ENCODE data around the gene SAMD9.
"Not testable (repeated sequence)": the region's sequence is repeated elsewhere in the genome, so short reads cannot be mapped to it uniquely, and the experiment has no call there.

Gene SAMD9

GRCh38 chr7:93117852-93118530 is at the start of gene SAMD9:
Gene SAMD9, minus strand, starts transcription at chr7:93117979. Its CDS starts 11,882 bp downstream, at chr7:93106097.
- DNase-seq (ENCODE audit: low spot score) = peak; percentile 37

- no peak for DNase-seq (ENCODE audit: low spot score)
Measured at GRCh38 chr7:93165447-93165846, 47.7 kb upstream of the SAMD9 start.

DNA sequence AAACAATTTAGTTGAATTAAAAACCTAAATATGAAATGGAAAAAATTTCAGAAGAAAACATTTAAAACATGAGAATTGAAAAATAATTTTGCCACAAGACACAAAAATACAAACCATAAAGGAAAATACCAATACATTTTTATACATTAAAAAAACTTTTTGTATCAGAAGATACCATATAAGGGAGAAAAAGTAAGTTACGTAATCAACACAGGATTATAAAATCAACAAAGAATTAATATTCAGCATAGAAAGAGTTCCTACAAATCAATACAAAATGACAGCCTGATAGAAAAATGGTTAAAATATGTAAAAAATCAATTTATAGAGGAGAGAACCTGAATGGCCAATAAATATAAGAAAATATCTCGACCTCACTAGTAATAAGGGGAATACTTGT is 47.0 kb upstream of the SAMD9 start:
- DNase-seq (ENCODE audit: low spot score) = no peak

GRCh38 chr7:93161181-93161762 is 43.5 kb upstream of the SAMD9 start:
- no peak for DNase-seq (ENCODE audit: low spot score)

- DNase-seq (ENCODE audit: low spot score) = no peak
Measured at GRCh38 chr7:93160410-93160809, 42.6 kb upstream of the SAMD9 start.

- DNase-seq (ENCODE audit: low spot score) = no peak
Measured at GRCh38 chr7:93159490-93159889, 41.7 kb upstream of the SAMD9 start.

- no peak for DNase-seq (ENCODE audit: low spot score)
Measured at GRCh38 chr7:93156884-93157283, 39.1 kb upstream of the SAMD9 start.

DNA sequence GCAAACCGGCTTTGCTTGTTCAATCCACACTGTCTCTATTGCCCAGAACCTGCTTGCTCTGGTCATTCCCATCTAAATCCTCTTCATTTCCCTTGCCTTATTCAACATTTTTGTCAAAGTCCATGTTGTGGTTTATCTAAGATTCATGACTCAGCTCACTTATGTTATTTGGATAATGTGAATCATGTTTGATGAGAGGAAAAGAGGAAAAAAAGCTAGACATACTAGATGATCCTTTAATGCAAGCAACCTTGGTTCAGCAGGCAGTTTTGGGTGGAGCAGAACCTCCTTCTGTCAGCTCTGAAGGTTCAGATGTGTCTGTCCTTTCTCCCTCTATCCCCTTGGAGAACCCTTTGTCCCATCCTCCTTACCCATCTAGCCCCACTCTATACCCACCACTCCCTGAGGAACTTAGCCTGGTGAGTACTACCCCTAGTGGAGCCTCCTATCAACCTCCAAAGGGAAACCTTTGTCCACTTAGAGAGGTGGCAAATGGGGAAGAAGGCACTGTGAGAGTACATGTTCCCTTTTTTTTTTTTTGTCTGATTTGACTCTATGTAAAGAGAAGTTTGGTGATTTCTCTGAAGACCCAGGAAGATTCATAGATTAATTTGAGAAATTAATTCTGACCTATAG is 32.5 kb upstream of the SAMD9 start:
- no peak for DNase-seq (ENCODE audit: low spot score)

- DNase-seq (ENCODE audit: low spot score) = no peak
Measured at GRCh38 chr7:93148727-93149126, 30.9 kb upstream of the SAMD9 start.

DNA sequence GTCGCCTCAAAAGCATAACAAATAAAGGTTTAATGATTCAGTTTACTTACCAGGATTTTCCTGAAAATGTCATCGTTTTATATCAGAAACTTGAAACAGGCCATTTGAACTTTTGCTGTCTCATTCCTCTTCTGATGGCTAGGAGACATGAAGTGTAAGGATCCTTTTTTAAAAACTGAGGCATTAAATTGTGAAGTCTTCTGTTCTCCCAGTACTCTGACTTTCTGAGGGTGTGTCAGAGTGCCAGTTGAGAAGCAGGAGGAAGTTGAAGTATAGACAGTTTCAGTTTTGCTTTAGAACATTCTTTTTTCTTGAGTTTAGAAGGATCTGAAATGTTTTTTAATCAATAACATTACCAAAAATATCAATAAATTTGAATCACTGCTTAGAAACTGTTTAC is 30.4 kb upstream of the SAMD9 start, which contains the start of gene SAMD9L:
Gene SAMD9L (minus strand): TSS at position 242 of the 400 bp plus-strand sequence. CDS start 12,414 bp downstream, outside the sequence.
- DNase-seq (ENCODE audit: low spot score) = no peak

DNA sequence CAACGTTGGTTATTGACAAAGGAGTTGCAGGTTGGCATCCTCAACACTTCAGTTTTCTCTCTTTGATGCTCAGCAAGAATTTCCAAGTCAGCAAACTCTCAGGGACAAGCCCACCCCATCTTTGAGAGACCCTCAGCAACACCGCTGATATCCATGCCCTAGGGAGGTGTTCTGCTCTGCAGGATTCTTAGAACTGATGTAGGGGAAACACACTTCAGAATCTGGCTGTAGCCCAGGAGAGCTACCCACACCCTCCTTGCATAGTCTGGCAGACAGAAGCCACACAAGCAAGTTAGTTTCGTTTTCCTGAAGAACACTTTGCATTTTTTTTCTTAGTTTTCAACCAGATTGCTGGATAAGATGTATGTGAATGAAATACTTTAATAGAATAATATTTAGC is 29.6 kb upstream of the SAMD9 start:
- DNase-seq (ENCODE audit: low spot score) = peak; percentile 2

DNA sequence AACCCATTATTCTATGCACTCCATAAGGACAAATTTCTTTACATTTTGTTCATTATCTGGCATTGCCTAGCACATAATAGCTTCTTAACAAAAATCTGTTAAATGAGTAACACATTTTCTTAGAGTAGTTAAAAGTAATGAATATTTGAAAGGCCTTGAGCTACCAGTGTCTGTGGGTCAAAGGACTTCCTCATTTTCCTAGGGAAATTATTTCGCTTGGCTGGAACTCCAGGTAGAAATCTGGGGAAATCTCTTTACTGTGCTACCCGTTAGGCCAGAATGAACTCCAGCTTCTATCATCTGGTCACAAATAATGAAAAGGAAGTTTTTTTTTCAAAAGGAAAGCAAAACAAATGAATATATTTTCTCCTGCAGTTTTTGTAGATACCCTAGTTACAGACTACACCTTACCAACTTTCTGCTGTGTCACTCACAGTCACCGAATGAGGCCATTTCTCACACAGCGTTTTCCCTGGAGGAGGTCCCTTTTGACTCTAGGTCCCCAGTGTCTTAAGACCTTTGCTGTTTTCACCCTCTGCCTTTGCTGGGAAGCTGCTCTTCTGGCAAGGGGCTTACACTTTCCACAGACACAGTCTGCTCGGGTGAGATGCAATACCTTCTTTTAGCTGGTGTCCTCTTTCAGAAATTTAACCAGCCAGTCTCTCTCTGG is 28.8 kb upstream of the SAMD9 start:
- DNase-seq (ENCODE audit: low spot score) = no peak

DNA sequence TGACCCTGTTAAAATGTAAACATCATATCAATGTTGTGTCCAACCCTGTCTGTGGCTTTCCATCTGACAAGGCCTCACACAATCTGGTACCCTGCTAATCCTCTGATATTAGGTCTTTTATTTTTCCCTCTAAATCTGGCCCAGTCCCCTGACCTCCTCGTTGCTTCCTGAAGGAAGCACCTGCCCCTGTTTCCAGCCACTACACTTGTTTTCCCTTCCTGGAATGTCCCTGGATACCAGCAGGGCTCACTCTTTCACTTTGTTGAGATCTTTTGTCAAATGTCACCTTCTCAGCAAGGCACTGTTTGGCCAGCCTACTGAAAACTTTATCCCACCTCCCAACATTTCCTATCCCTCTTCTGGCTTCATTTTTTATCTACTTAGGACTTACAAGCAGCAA is 28.3 kb upstream of the SAMD9 start:
- no peak for DNase-seq (ENCODE audit: low spot score)

- DNase-seq (ENCODE audit: low spot score) = no peak
Measured at GRCh38 chr7:93145354-93145753, 27.6 kb upstream of the SAMD9 start.

GRCh38 chr7:93142127-93142526 is 24.3 kb upstream of the SAMD9 start:
- DNase-seq (ENCODE audit: low spot score) = no peak

- DNase-seq (ENCODE audit: low spot score) = no peak
Measured at GRCh38 chr7:93140582-93141191, 22.9 kb upstream of the SAMD9 start.

- DNase-seq (ENCODE audit: low spot score) = no peak
Measured at GRCh38 chr7:93138576-93138975, 20.8 kb upstream of the SAMD9 start.

DNA sequence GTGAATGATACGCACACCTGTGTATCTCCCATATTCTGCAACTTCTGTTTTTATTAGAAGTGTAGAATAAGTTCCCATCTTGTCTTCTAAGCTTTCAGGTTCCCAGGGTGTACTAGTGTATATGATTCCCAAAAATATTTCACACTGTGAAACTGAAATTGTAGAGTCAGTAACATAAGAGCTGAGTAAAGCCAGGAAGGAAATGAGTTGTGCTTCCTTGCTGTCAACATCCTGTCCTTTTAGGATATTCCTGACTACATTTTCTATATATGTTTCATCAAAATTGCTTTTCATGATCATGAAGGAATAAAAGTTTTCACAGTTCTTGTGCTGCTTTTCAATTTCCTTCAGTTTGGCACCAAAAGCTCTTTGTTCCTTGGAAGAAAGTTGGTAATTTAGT is 15.2 kb upstream of the SAMD9 start:
- DNase-seq (ENCODE audit: low spot score) = no peak

DNA sequence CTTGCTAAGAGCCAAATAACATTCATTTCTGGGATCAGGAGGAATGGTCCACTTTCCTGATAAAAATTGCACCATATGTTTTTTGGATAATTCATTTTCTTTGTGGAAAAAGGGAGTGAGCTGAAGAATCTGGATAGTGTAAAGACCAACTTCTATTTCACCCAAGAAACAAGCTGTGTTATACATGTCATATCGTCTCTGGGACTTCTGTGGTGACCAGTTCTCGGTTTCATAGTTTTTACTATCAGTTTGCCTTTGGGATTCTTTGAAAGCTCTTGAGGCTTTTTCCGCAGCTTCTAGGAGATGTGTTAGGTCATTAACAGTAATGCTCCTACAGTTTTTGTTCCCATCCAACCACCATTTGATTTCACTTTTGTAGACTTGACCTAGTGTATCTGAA is 14.4 kb upstream of the SAMD9 start:
- no peak for DNase-seq (ENCODE audit: low spot score)

DNA sequence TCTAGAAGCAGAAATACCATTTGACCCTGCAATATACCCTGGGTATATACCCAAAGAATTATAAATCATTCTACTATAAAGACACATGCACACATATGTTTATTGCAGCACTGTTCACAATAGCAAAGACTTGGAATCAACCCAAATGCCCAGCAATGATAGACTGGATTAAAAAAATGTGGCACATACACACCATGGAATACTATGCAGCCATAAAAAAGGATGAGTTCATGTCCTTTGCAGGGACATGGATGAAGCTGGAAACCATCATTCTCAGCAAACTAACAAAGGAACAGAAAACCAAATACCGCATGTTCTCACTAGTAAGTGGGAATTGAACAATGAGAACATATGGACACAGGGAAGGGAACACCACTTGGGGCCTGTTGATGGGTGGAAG is 9.2 kb upstream of the SAMD9 start:
- DNase-seq (ENCODE audit: low spot score) = not testable (repeated sequence)

GRCh38 chr7:93123532-93123931 is 5.8 kb upstream of the SAMD9 start:
- not testable (repeated sequence) for DNase-seq (ENCODE audit: low spot score)
